Esophagus squamous epithelium (tissue), 5 donors: Measurements from ENCODE around the gene RASL11A. TPM values are rescaled to one million over a fixed set of nuclear protein-coding genes. Genes with fewer than 3 reads are reported as not detected.
A peak's percentile ranks its signal among the peaks of the same experiment; 100 is the strongest.

Experiments used
- DNase-seq: peaks from one replicate; lab custom pipeline; 2025; lab: John Stamatoyannopoulos, UW
- H3K27ac ChIP-seq, 4 donors: fragments of 200-600 bp; sonication (generic); one replicate each; pipeline ENCODE4 v1.5.1; 2016 to 2019; ENCODE audit warnings: mild to moderate bottlenecking in 1 of 4
- H3K27me3 ChIP-seq, 4 donors: fragments of 200-600 bp; sonication (generic); 1 replicate in 3 of 4; 2 replicates in 1 of 4; pipeline versions ENCODE4 v1.5.1 to v1.6.0; 2017 to 2021; ENCODE audit warnings: antibody characterized with exemption in 1 of 4
- H3K36me3 ChIP-seq, 3 donors: fragments of 200-600 bp; sonication (generic); one replicate each; pipeline ENCODE4 v1.5.1; 2016 to 2019
- H3K4me1 ChIP-seq, 3 donors: fragments of 200-600 bp; sonication (generic); one replicate each; pipeline ENCODE4 v1.5.1; 2017 to 2019
- H3K4me3 ChIP-seq, 4 donors: fragments of 200-600 bp; sonication (generic); 1 replicate in 3 of 4; 2 replicates in 1 of 4; pipeline ENCODE4 v1.5.1; 2016 to 2019; ENCODE audit warnings: mild to moderate bottlenecking in 2 of 4, moderate library complexity in 1 of 4
- H3K9me3 ChIP-seq, 3 donors: fragments of 200-600 bp; sonication (generic); one replicate each; pipeline ENCODE4 v1.5.1; 2016 to 2019
- CTCF ChIP-seq, 6 experiments: fragments of 450-650 bp in 4 of 6; fragments of 200-600 bp in 2 of 6; sonication (generic) in 2 of 6; IDR thresholded peaks; one replicate each; pipeline ENCODE4 v1.5.1; 2016 to 2019; ENCODE audit warnings: antibody characterized with exemption in 6 of 6, mild to moderate bottlenecking in 4 of 6, moderate library complexity in 4 of 6
- POLR2A ChIP-seq, 4 donors: fragments of 450-650 bp; IDR thresholded peaks; one replicate each; pipeline ENCODE4 v1.6.1; 2017; ENCODE audit warnings: antibody characterized with exemption in 4 of 4, mild to moderate bottlenecking in 4 of 4, moderate library complexity in 3 of 4
- WGBS, 2 donors: methylation state at CpG; one replicate each; pipeline ENCODE4 v1.1.5; 2018; 5-methylcytosine and 5-hydroxymethylcytosine counted together
- intact Hi-C: fragments of 100-400 bp; cut with DNase I; formaldehyde crosslinking; loops from one replicate; pipeline ENCODE4 v1.15.0; 2022
- total RNA-seq, 4 donors: library from RNA; depleted of rRNA; stranded (reverse); fragments of >200 nt; gene quantifications; one replicate each; pipeline ENCODE4 v1.1.0, GENCODE V29; 2016
- donor health status: DM: yes; HTN: yes; CAD: no.

The RASL11A gene
- total RNA-seq, 4 donors from 2014 or later = 4.4 to 34.1 (median 21.9) TPM

- intact Hi-C loops = loop anchor here (10.0 kb wide), 1 partner anchor 289 kb away; no protein-coding TSS in a partner anchor
- peaks cover 0 to 8% (median 0%) of the 10 kb centered on the region in 3 donors for H3K36me3 ChIP-seq
- peak overlapping the region in 2 of 4 donors; percentile 9 to 69 for H3K4me3 ChIP-seq
- peak overlapping the region in 3 of 4 donors; percentile 81 to 91 (median 89) for H3K27ac ChIP-seq
- peaks cover 10 to 64% (median 11%) of the 10 kb centered on the region in 3 donors for H3K4me1 ChIP-seq
- no peaks in the 10 kb centered on the region for H3K9me3 ChIP-seq
- TF ChIP-seq POLR2A (IDR thresholded peaks at IDR 0.05) = no peak
- TF ChIP-seq CTCF (IDR thresholded peaks at IDR 0.05) = no peak
- H3K27me3 ChIP-seq = no peaks in the 10 kb centered on the region
- WGBS, 2 donors = 66 to 73% methylated on average over 4 of the region's 4 CpGs
- DNase-seq = no peak
These were observed 3.2 kb downstream of the RASL11A start for GRCh38 chr13:27273658-27274425.

- intact Hi-C loops = loop anchor here (10.0 kb wide), 1 partner anchor 290 kb away; no protein-coding TSS in a partner anchor
- Histone ChIP-seq H3K4me1 (peaks cover 8 to 57% (median 8%) of the 10 kb centered on the region in 3 donors), H3K36me3 (peaks cover 0 to 8% (median 0%) of the 10 kb centered on the region in 3 donors), H3K27ac (peak overlapping the region in 3 of 4 donors; percentile 54 to 81 (median 74)), H3K4me3 (no peak overlapping the region), H3K27me3 (no peaks in the 10 kb centered on the region), H3K9me3 (no peaks in the 10 kb centered on the region)
- DNase-seq = no peak
- TF ChIP-seq POLR2A (IDR thresholded peaks at IDR 0.05) (no peak), CTCF (IDR thresholded peaks at IDR 0.05) (no peak)
- WGBS, 2 donors = 37 to 57% methylated on average over 1 of the region's 1 CpG
These were observed 4.0 kb downstream of the RASL11A start for GRCh38 chr13:27274631-27275030.

- Histone ChIP-seq H3K4me1 (peaks cover 0 to 46% (median 3%) of the 10 kb centered on the region in 3 donors), H3K27me3 (no peaks in the 10 kb centered on the region), H3K9me3 (no peaks in the 10 kb centered on the region), H3K4me3 (no peak overlapping the region), H3K27ac (peak overlapping the region; percentile 45 to 81 (median 64)), H3K36me3 (peaks cover 0 to 8% (median 0%) of the 10 kb centered on the region in 3 donors)
- TF ChIP-seq CTCF (IDR thresholded peaks at IDR 0.05) (no peak), POLR2A (IDR thresholded peaks at IDR 0.05) (no peak)
- 62 to 66% methylated on average over 7 of the region's 7 CpGs for WGBS, 2 donors
- intact Hi-C loops = loop anchor here (10.0 kb wide), 1 partner anchor 291 kb away; no protein-coding TSS in a partner anchor
- no peak for DNase-seq
These were observed 5.6 kb downstream of the RASL11A start for GRCh38 chr13:27276188-27276587.

- peaks cover 0 to 17% (median 0%) of the 10 kb centered on the region in 3 donors for H3K4me1 ChIP-seq
- intact Hi-C loops = loop anchor here (10.0 kb wide), 1 partner anchor 295 kb away; no protein-coding TSS in a partner anchor
- no peak overlapping the region for H3K4me3 ChIP-seq
These were observed 8.9 kb downstream of the RASL11A start for GRCh38 chr13:27279506-27279905.

More at GRCh38 chr13:27279506-27279905, 8.9 kb downstream of the RASL11A start:
- TF ChIP-seq POLR2A (IDR thresholded peaks at IDR 0.05) (no peak), CTCF (IDR thresholded peaks at IDR 0.05) (no peak)
- Histone ChIP-seq H3K36me3 (no peaks in the 10 kb centered on the region), H3K9me3 (no peaks in the 10 kb centered on the region), H3K27me3 (no peaks in the 10 kb centered on the region), H3K27ac (no peak overlapping the region)
- 88 to 100% methylated on average over 3 to 6 of the region's 7 CpGs for WGBS, 2 donors
- DNase-seq = no peak
